Activated CD8-positive, alpha-beta T cell treated with anti-CD3 and anti-CD28 coated beads for 36 hours (primary cell): Measurements from ENCODE around the gene KIAA1191. TPM values are rescaled to one million over a fixed set of nuclear protein-coding genes. Genes with fewer than 3 reads are reported as not detected.
"Not testable (repeated sequence)": the region's sequence is repeated elsewhere in the genome, so short reads cannot be mapped to it uniquely, and the experiment has no call there.

Experiments used
- ATAC-seq: fragments of 200-7000 bp; cut with Tn5 transposase; one replicate; pipeline ENCODE4 v1.10.0; 2021; ENCODE audit warnings: mild to moderate bottlenecking, moderate library complexity
- CTCF ChIA-PET: fragments of 350-600 bp; sonication (Branson Sonifier 250); formaldehyde crosslinking; loops from one replicate; lab custom pipeline; 2021; ENCODE audit warnings: antibody characterized with exemption; lab: Charles Lee
- POLR2A ChIA-PET: fragments of 350-600 bp; sonication (Branson Sonifier 250); formaldehyde crosslinking; loops from one replicate; lab custom pipeline; 2021; ENCODE audit warnings: antibody characterized with exemption; lab: Charles Lee
- DNase-seq: peaks from one replicate; pipeline ENCODE4 v3.0.0-alpha.2; 2020
- H3K27ac Mint-ChIP-seq: one replicate; pipeline ENCODE4 v1.8.0; 2021; ENCODE audit warnings: mild to moderate bottlenecking, mixed read lengths
- H3K27me3 Mint-ChIP-seq: one replicate; pipeline ENCODE4 v1.8.0; 2021; ENCODE audit warnings: mixed read lengths
- H3K36me3 Mint-ChIP-seq: one replicate; pipeline ENCODE4 v1.8.0; 2021; ENCODE audit warnings: low read depth, mixed read lengths
- H3K4me1 Mint-ChIP-seq: one replicate; pipeline ENCODE4 v1.8.0; 2021; ENCODE audit warnings: low read depth, mixed read lengths
- H3K4me3 Mint-ChIP-seq: one replicate; pipeline ENCODE4 v1.8.0; 2021; ENCODE audit warnings: mild to moderate bottlenecking, moderate library complexity, mixed read lengths
- H3K9me3 Mint-ChIP-seq: one replicate; pipeline ENCODE4 v1.8.0; 2021; ENCODE audit warnings: mixed read lengths
- CTCF ChIP-seq: fragments of 200-600 bp; IDR thresholded peaks from one replicate; pipeline ENCODE4 v1.8.0; 2022; ENCODE audit warnings: antibody characterized with exemption, mild to moderate bottlenecking
- intact Hi-C: fragments of 100-400 bp; cut with micrococcal nuclease; formaldehyde crosslinking; loops from one replicate; pipeline ENCODE4 v1.10.0; 2022
- total RNA-seq, 2 experiments: library from RNA; stranded (reverse); gene quantifications; one replicate each; pipeline ENCODE4 v1.2.3, GENCODE V29; 2021

The KIAA1191 gene
- total RNA-seq, result 10 to 100 TPM; 39.4 to 40.8 TPM

- Mint-ChIP-seq H3K36me3 (peaks cover 19% of the 10 kb centered on the region), H3K27ac (peak within 1 kb of the TSS; percentile 98), H3K4me3 (peak within 1 kb of the TSS; percentile 98), H3K4me1 (peaks cover 29% of the 10 kb centered on the region), H3K27me3 (no peaks in the 10 kb centered on the region), H3K9me3 (no peaks in the 10 kb centered on the region)
- peak; percentile 90 for ATAC-seq
- intact Hi-C loops, result loop anchor here (1.0 kb wide), 1 partner anchor 27 kb away; the partner anchor contains the start of genes HIGD2A and NOP16
- ChIA-PET CTCF (interaction anchor here (1.1 to 1.3 kb wide), 2 partner anchors 9 to 182 kb away, joined by 3 to 5 read pairs; no protein-coding TSS in a partner anchor), POLR2A (interaction anchor here (0.9 to 3.1 kb wide), 13 partner anchors 9 to 174 kb away, joined by 3 to 14 read pairs (median 4); partner anchors contain the start of gene FAF2)
- peak; percentile 96 for DNase-seq
- TF ChIP-seq CTCF, result peak; percentile 14
Observed at GRCh38 chr5:176361437-176362232, at the start of gene KIAA1191. Gene KIAA1191 (minus strand): TSS chr5:176361764. CDS start chr5:176359508, 2,256 bp downstream.

GRCh38 chr5:176410486-176411180, 49.1 kb upstream of the KIAA1191 start:
- peaks cover 7% of the 10 kb centered on the region for H3K36me3 Mint-ChIP-seq
- no peaks in the 10 kb centered on the region for H3K9me3 Mint-ChIP-seq
- H3K4me1 Mint-ChIP-seq, result peaks cover 34% of the 10 kb centered on the region
- H3K27ac Mint-ChIP-seq, result no peak overlapping the region
- intact Hi-C loops, result no loop called here
- POLR2A ChIA-PET, result no interaction called here
- no peak overlapping the region for H3K4me3 Mint-ChIP-seq
- ATAC-seq, result no peak
- CTCF ChIA-PET, result no interaction called here
- H3K27me3 Mint-ChIP-seq, result no peaks in the 10 kb centered on the region
- no peak for DNase-seq
- TF ChIP-seq CTCF, result no peak

- DNase-seq (no peak), ATAC-seq (no peak)
- H3K4me3 Mint-ChIP-seq, result no peak overlapping the region
- H3K4me1 Mint-ChIP-seq, result peaks cover 26% of the 10 kb centered on the region
- POLR2A ChIA-PET, result no interaction called here
- TF ChIP-seq CTCF, result no peak
- no peaks in the 10 kb centered on the region for H3K27me3 Mint-ChIP-seq
- H3K27ac Mint-ChIP-seq, result peak overlapping the region; percentile 2
- CTCF ChIA-PET, result no interaction called here
- H3K9me3 Mint-ChIP-seq, result no peaks in the 10 kb centered on the region
- intact Hi-C loops, result no loop called here
- H3K36me3 Mint-ChIP-seq, result peaks cover 7% of the 10 kb centered on the region
Observed at GRCh38 chr5:176409765-176410164, 48.2 kb upstream of the KIAA1191 start.

GRCh38 chr5:176408590-176408989, 47.0 kb upstream of the KIAA1191 start:
- Mint-ChIP-seq H3K36me3 (peaks cover 7% of the 10 kb centered on the region), H3K27ac (no peak overlapping the region), H3K4me1 (peaks cover 14% of the 10 kb centered on the region), H3K9me3 (no peaks in the 10 kb centered on the region), H3K4me3 (no peak overlapping the region), H3K27me3 (no peaks in the 10 kb centered on the region)
- ATAC-seq (no peak), DNase-seq (no peak)
- POLR2A ChIA-PET, result no interaction called here
- intact Hi-C loops, result no loop called here
- CTCF ChIA-PET, result no interaction called here
- no peak for TF ChIP-seq CTCF

GRCh38 chr5:176408252-176408573, 46.6 kb upstream of the KIAA1191 start:
- H3K9me3 Mint-ChIP-seq, H3K36me3 Mint-ChIP-seq, H3K27ac Mint-ChIP-seq, DNase-seq, H3K4me3 Mint-ChIP-seq, H3K27me3 Mint-ChIP-seq, POLR2A ChIA-PET, ATAC-seq, intact Hi-C loops: not testable (repeated sequence)
- H3K4me1 Mint-ChIP-seq, result peaks cover 13% of the 10 kb centered on the region
- CTCF ChIA-PET, result interaction anchor here (1.0 to 1.6 kb wide), 2 partner anchors 9 to 39 kb away, joined by 3 to 8 read pairs; partner anchors contain the start of gene CLTB
